Measurements from ENCODE around the gene FBXL7. TPM values are rescaled to one million over a fixed set of nuclear protein-coding genes. Genes with fewer than 3 reads are reported as not detected.
A peak's percentile ranks its signal among the peaks of the same experiment; 100 is the strongest.

Gene FBXL7
- total RNA-seq, 1 experiment from 2014 or later, result 5.0 TPM

DNA sequence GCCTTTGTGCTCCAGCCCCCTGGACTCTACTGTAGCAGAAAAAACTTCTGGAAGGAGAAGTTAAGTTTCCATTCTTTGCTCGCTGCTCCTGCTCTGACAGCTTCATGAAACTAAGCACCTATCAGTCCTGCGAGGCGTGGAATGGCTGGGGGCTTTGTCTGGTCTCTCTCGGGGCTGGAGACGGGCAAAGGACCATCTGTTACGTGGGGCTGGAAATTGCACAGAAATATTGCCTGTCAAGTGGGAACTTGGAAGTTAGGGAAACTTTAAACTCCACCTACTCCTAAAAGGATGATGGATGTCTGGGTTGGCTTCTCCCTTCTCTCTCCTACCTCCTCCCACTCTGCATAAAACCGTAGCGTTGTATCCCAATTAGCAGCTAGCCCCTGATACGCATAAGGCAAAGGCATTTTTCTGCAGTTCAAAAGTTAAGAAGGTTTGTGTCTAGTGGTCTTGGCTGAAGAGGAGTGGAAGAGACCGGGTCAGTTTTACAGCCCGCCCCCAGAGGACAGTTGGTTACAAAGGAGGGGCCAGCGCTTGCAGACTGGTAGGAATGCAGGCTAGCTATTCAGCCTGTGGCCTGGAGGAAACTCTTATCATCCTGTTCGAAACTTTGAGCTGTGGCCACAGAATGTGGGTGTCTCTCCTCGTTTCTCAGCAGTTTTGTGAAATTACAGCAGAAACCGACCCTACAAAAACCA lies 1.3 kb downstream of the FBXL7 start:
- DNase-seq (ENCODE audit: low spot score), result peak; percentile 65

DNA sequence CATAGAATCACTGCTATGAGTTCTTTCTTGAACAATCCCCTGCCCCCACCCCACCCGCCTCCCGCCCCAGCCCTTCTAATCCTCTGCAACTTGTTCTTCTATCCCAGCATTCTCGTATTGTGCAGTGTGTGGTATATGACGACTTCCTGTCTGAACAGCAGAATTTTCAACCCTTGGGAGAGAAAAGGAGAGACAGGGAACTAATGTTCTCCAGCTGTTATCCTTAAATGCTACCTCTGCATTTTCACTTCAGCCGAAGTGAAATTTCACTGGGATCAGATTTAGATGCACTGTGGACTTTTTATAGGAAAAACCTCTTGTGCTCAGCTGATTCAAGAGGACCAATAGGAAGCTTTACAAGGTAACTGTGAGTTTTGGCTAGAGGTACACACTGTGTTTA lies 2.2 kb downstream of the FBXL7 start:
- peak; percentile 25 for DNase-seq (ENCODE audit: low spot score)

DNA sequence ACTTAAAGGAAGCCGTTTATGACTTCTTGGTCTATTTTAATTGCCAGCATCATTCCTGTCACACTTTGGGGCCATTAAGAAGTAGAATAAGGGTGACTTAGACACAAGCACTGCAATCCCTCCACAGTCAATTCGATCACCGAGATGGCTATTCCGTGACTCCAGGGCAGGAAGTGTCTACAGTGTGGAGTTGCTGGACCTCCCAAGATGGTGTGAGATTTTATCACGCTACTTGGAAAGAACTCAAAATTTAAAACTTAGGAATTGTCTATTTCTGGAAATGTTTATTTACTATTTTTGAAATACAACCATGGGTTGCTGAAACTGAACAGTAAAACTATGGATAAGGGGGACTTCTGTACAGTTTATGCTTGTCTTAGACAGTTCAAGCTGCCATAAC lies 6.2 kb downstream of the FBXL7 start:
- DNase-seq (ENCODE audit: low spot score), result no peak

DNA sequence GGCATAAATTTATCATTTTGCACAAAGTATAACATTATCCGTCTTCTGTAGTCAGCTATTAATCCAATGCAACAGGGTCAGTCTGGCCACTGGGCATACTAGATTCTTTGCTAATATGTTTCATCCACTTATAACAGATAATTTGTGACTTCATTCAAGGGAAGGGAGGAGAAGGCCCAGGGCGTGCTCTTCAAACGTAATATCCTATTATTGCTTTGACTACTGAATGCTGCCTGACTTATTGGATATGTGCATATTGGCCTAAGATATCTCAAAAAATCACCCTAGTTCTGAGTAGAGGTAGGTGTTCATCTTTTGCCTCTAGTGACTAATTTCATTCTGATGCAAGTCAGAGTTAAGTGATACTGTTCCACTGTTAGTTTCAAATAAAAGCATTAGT lies 6.9 kb downstream of the FBXL7 start:
- no peak for DNase-seq (ENCODE audit: low spot score)

DNA sequence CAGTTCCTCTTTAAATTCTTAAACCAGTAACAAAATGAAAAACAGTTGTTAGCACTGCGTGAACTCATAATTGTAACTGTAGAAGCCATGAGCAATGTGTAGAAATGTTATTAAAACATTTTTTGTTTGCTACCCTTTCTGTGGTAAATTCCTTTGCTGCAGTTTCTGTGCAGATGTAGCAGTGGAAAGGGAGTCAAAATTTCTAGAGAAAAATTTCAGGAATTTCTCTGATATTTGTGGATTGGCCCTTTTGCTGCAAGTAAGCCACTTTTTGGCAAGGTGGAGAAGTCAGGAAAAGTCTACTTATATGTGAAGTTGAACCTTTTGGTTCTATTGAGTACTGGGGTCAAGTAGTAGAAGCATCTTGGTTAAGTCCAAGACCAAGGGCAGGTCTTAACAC lies 10.1 kb downstream of the FBXL7 start:
- DNase-seq (ENCODE audit: low spot score), result no peak

DNA sequence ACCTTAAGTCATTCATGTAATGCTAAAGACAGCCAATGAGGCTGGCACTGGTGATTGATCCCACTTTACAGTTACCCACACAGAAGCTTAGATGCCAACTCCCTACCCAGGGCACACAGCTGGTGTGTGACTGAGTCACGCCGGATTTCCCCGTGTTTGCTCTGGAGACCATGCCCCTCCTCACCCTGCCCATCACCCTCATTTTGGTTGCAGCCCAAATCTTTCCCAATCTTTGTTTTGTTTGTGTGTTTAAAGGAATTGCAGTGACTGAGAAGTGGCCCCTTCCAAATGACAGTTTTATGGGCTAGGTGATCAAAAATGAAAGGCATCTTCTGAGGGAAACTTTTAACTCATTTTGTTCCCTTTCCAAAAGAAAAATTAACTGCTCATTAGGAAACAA lies 10.9 kb downstream of the FBXL7 start:
- no peak for DNase-seq (ENCODE audit: low spot score)

DNA sequence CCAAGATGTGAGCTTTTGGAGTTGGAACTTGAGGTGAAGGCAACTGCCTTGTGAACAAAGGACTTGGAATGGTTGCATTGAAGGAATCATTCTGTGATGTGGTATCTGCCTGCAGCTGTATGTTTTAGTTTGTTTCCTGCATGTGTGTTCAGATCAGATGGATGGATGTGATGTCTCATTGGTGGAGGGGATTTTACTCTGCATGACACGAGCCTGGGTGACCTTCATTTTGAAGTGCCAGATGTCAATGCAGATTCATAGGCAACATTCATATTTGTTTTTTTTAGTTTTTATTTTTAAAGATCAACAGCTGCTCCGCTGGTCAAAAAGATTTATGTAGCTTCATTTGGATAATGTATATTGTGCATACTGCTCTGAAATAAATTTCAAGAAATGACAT lies 13.5 kb downstream of the FBXL7 start:
- DNase-seq (ENCODE audit: low spot score), result no peak

DNA sequence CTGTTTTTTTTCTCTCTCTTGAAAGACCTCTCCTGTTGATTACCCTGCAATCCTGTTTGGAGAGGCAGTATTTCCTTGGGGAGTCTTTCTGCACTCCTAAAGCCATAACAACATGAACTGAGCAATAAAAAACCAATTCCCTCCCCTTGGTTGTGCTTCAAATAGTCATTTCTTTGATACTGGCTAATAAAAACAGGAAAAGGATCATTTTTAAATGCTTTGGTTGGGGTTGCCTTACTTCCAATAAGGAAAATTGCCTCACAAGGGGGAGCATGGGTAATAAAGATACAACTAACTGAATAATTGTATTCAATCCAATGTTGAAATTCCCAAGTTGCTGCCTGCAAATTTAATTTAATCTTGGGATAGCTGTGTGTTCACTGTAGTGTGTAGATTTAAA lies 13.9 kb downstream of the FBXL7 start:
- DNase-seq (ENCODE audit: low spot score), result no peak

DNA sequence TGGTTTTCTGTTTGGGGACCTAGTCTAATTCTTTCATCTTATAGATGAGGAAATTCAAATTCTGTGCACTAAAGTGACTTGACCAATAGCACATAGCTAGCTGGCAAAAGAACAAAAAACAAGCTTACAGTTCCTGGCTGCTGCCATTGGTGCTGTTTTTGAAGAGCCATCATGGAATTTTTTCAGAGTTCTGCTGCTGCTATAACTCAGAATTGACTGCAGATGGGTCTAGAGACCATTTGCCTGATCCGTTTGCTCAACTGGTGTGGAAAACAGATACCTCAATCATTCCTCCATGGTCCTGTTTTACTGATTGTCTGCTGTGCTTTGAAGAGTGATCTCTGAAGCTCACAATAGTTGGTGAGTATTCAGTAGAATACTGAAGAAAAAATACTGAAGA lies 15.2 kb downstream of the FBXL7 start:
- no peak for DNase-seq (ENCODE audit: low spot score)

DNA sequence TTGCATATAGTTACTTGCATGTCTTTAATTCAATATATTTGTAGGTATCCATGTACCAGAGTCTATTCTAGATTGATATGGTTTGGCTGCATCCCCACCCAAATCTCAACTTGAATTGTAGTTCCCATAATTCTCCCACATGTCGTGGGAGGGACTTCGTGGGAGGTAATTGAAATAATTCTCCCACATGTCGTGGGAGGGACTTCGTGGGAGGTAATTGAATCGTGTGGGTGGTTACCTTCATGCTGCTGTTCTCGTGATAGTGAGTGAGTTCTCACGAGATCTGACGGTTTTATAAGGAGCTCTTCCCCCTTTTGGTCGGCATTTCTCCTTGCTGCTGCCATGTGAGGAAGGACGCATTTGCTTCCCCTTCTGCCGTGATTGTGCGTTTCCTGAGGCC lies 16.5 kb downstream of the FBXL7 start:
- no peak for DNase-seq (ENCODE audit: low spot score)

DNA sequence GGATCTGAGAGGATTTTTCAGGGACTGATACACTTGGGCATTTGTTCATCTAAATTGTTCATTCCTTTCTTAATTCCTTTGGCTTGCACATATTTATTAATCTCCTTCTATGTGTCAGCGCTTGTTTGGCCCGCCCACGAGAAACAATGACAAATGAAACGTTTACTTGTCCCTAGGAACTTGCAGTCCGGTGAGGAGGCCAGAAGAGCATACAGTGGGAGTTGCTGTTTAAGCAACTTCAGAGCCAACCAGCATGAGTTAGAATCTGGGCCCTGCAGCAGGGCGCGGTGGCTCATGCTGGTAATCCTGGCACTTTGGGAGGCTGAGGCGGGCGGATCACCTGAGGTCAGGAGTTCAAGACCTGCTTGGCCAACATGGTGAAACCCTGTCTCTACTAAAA lies 18.8 kb downstream of the FBXL7 start:
- no peak for DNase-seq (ENCODE audit: low spot score)

DNA sequence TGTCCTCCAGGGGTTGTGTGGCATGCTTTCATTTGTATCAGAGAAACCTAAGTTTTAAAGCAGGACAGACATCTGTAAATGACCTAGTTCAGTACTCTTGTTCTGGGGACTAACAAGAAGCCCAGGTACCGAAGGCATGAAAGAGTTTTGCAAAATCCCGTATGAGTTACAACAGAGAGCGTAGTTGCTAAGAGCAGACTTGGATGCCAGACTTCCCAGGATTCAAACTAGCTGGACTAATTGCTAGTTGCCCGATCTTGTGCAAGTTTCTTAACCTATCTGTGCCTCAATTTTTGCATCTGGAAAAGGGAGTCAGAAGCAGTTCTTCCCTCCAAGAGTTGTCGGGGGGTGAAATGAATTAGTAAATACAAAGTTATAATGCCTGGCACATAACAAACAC lies 20.9 kb downstream of the FBXL7 start:
- DNase-seq (ENCODE audit: low spot score), result no peak

DNA sequence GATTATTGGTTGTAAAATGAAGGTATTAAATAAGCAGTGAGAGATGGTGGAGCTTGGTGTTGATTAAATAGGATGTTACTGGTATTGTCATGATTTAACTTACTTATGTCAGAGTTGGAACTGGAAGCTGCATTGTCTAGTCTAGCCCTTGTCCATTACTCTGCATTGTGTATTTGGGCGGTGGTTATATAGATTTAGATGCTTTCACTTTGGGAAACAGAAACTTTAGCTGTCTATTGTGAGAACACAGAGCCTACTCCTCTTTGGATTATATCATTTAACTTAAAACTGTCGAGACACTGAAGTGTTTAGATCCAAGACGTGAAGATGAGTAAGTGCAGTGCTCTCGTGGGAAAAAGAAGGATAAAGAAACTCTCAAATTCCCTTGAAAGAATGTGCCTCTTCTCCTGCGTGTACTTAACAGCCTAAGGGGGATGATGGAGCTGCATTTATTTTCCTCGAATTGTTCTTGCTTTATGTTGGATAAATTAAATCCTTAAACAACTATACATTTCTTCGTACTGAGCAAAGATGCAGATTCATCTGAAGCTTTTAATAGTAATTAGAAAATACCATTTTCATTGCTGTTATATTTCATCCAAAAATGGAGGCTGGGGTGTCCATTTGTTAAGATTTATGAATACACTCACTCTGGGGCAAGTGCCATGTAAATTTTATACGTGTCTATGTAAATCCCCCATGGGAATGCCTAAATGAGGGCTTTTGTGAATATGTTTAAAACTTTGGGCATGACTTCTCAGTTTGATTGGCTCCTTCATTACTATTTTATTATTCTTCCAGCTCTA lies 21.6 kb downstream of the FBXL7 start:
- no peak for DNase-seq (ENCODE audit: low spot score)

DNA sequence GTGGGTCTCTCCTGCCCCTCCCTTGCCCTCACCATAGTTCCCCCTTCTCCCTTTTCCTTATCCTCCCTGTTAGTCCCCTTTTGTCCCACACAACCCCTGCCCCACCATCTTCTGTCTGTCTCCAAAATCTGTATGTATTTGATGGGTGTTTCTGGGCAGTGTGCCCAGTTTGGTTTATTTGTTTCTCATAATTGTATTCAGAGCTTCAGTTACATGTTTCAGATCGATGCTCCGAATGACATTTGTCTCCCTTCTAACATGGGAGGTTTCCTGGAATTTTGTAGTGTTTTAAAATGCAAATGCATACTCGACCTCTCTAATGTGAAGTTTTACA lies 22.2 kb downstream of the FBXL7 start:
- no peak for DNase-seq (ENCODE audit: low spot score)

DNA sequence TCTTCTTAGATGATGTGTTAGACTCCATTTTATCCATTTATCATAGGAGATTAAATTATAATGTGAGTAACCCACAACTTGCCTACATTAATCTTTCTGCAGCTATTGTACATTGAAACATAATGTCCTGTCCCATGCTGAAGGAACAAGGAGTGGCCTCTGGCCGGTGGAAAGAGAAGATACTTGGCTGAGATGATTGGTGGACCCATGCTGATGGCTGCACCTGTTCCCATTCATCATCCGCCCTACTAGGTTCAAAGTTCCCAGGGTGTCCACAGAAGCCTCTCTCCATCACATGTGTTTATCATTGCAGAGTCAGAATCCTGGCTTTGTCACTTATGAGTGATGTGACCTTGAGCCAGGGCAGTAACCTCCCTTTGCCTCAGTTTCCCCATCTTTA lies 24.7 kb downstream of the FBXL7 start:
- DNase-seq (ENCODE audit: low spot score), result no peak

DNA sequence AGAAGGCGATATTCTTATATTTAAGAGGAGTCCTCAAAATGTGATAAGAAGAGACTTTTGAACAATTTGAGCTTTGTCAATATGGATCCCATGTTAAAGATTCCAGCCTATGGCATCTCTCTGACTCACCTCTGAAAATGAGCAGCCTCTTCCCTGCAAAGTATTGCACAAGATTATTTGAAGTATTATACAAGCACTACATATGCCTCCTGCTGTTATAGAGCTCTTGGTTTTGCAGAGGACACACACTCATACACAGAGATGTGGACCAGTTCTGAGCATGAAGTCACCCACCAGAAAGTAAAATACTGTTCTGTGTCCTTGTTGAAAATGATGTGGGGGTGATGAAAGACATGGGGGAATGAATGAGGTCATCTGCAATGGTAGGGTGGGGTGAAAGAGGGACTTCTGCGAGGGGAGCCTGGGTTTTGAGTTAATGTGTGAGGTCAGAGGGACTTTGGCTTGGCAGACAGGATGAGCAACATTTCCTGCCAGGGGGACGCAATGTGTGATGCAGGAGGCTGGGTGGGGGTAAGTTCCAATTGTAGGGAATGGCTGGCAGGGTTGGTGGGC lies 25.8 kb downstream of the FBXL7 start:
- no peak for DNase-seq (ENCODE audit: low spot score)

DNA sequence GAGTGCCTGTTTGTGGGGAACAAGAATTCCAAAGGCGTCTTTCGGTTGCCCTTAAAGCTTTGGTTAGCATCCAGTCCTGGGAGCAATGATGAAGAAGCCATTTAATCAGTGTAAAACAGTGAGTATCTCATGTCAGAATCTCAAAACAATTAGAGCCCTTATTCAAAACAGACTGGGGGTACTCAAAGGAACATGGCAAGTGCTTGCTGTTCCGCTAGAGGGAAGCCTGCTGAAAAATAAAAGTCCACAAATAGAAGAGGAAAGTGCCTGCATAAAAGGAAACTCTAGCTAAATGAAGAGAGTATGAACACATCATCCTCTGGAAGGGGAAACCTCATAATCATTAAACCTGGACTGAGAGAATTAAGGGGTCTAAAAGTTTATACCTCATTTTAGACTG lies 26.4 kb downstream of the FBXL7 start:
- no peak for DNase-seq (ENCODE audit: low spot score)

DNA sequence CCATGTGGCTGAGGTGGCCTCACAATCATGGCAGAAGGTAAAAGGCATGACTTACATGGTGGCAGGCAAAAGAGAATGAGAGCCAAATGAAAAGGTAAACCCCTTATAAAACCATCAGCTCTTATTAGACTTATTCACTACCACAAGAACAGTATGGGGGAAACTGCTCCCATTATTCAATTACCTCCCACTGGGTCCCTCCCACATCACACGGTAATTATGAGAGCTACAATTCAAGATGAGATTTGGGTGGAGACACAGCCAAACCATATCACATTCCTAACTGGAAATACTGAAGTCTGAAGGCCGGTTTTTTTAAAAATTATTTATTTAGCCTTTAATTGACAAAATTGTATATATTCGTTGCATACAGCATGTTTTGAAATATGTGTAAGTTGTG lies 28.5 kb downstream of the FBXL7 start:
- DNase-seq (ENCODE audit: low spot score), result no peak

DNA sequence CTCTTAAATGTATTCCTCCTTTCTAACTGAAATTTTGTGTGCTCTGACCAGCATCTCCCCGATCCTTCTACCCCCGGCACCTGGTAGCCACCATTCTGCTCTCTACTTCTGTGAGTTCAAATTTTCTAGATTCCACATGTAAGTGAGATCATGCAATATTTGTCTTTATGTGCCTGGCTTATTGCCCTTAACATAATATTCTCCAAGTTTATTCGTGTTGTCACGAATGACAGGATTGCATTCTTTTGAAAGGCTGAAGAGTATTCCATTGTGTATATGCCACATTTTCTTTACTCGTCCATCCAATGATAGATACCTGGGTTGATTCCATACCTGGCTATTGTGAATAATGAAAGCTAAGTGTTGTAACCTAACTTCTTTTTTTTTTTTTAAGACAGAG lies 29.0 kb downstream of the FBXL7 start:
- DNase-seq (ENCODE audit: low spot score), result no peak

DNA sequence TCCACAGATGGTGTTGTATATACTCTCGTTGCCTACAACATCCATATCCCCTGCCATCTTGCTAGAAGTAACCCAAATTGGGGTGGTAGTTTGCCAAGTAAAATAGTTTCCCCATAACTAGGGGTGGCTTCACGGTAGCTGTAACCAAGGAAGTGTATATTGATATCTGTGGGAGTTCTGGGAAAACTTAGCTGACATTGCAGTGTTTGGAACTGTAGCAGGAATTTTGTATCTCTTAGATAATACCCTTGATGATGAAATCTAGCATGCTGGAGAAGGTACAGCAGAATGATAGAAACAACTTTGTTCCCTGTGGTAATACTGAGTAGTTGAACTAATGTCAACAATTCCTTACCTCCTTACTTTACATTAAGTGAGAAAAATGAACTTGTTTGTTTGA lies 29.8 kb downstream of the FBXL7 start:
- no peak for DNase-seq (ENCODE audit: low spot score)

DNA sequence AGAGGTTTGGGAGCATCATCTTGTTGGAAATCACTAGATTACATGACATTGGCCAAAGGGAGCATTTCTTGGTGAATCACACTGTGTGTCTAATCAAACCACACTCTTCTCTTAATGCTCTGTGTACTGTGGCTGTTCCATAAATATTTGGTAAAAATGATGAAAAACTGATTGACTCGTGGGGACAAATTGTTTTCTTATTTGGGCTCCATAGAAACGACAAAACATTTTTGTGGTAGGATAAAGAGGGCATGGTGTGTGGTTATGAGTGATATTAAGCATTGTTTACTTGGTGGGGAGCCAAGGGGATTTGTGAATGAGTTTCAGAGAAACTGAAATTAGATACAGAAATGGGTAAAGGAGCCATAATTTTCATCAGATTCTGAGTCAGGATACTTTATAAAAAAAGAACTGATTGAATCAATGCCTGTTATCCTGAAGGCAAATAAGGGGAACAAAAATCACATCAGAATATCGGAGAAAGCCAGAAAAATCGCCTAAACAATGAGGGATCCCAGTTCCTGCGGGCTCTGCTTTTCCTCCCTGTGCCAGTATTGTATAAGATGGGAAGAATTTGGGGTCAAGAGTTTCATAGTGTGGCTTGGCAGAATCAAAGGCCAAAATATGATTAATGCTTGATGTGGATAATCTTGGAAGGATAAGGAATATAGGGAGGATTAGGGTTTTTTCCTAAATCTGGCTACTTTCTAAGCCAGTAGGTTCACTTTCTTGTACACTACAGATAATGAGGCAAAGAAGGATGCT lies 33.3 kb downstream of the FBXL7 start:
- no peak for DNase-seq (ENCODE audit: low spot score)

DNA sequence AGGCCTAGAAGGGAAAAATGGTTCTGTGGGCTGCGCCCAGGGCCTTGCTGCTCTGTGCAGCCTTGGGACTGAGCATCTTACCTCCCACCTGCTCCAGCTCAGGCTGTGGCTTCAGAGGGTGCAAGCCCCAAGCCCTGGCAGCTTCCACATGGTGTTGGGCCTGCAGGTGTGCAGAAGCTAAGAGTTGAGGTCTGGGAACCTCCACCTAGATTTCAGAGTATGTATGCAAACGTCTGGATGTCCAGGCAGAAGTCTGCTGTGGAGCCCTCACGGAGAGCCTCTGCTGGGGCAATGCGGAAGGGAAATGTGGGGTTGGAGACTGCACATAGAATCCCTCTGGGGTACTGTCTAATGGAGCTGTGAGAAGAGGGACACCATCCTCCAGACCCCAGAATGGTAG lies 36.0 kb downstream of the FBXL7 start:
- DNase-seq (ENCODE audit: low spot score), result no peak

DNA sequence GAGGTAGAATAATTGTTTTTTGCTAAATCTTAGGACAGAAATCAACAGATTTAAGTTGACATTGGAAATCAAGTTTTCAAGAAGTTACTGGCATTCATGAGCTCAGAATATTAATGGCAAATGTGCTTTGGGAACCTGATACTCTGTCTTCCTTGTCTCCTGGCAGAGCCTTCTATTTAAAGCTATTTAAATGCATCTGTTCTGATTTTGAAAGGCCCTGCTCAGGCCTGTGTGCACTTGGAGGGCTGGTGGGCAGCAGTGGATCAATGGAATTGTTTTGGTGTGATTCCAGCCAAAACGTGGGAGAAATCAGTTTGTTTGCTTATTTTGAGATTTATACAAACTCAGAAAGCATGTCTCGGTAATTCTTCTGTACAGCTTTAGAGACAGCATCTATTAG lies 38.5 kb downstream of the FBXL7 start:
- no peak for DNase-seq (ENCODE audit: low spot score)
